Measurements from ENCODE around the gene DAB2.

DNA sequence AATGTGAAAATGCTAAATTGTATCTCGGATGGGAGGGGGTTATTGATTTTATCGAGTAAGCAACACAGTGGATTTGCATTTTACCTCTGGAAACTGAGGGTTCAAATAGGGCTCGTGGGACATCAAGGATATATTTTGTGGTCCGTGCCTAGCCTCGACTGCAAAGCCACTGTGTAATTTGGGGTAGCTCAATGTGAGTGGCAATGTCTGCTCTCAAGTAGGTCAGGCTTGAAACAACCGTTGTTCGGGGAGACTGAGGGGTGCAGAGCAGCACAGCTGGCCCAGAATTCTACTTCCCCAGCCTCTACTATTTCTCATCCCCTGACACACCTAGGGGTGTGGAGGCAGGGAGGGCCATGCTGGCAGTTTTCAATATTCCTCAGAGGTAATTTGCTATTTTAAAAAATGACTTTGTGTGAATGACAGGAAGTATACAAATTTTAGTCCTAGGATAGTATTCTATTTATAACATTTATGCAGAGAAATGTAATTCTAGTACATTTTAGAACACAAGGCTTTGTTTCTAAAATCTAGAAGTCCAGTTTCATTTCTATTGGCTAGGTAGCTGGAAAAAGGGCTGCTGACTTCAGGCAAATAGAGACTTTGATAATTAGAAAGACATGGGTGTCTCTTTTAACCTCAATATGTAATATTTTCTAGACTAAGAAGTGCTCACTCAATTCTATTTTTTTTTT lies 1.4 kb upstream of the DAB2 start:
- TF ChIP-seq, protein P1, sequence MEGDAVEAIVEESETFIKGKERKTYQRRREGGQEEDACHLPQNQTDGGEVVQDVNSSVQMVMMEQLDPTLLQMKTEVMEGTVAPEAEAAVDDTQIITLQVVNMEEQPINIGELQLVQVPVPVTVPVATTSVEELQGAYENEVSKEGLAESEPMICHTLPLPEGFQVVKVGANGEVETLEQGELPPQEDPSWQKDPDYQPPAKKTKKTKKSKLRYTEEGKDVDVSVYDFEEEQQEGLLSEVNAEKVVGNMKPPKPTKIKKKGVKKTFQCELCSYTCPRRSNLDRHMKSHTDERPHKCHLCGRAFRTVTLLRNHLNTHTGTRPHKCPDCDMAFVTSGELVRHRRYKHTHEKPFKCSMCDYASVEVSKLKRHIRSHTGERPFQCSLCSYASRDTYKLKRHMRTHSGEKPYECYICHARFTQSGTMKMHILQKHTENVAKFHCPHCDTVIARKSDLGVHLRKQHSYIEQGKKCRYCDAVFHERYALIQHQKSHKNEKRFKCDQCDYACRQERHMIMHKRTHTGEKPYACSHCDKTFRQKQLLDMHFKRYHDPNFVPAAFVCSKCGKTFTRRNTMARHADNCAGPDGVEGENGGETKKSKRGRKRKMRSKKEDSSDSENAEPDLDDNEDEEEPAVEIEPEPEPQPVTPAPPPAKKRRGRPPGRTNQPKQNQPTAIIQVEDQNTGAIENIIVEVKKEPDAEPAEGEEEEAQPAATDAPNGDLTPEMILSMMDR (IDR thresholded peaks at IDR 0.05) = no peak
- TF ChIP-seq POLR2AphosphoS5 (IDR thresholded peaks at IDR 0.05) (no peak), POLR2A (IDR thresholded peaks at IDR 0.05) (no peak)

Measured in breast epithelium (tissue), 3 donors.